Measurements from ENCODE around the gene UPF3A. TPM values are rescaled to one million over a fixed set of nuclear protein-coding genes. Genes with fewer than 3 reads are reported as not detected.

The UPF3A gene
- total and polyA plus RNA-seq, 2 experiments from 2014 or later, result 25.3 to 50.8 TPM

GRCh38 chr13:114299604-114300305, 18.4 kb downstream of the UPF3A start:
- no peaks in the 10 kb centered on the region for H3K9me3 ChIP-seq (ENCODE audit: low read depth)
- no peaks in the 10 kb centered on the region for H3K9me2 ChIP-seq (ENCODE audit: insufficient read depth)
- no peak overlapping the region for H3K4me3 ChIP-seq
- peaks cover 9% of the 10 kb centered on the region for H3K4me1 ChIP-seq (ENCODE audit: insufficient read depth)
- peaks cover 26% of the 10 kb centered on the region for H3K36me3 ChIP-seq (ENCODE audit: low read depth)
- in situ Hi-C loops (cut with MboI), result no loop called here
- peaks cover 43% of the 10 kb centered on the region for H3K79me2 ChIP-seq (ENCODE audit: insufficient read depth)
- no peak overlapping the region for H2AFZ ChIP-seq
- no peak overlapping the region for H3K27ac ChIP-seq
- no peak for DNase-seq
- no peak overlapping the region for H3K4me2 ChIP-seq (ENCODE audit: unreplicated experiment)
- H3K9ac ChIP-seq, result no peak overlapping the region
- WGBS, 2 experiments (ENCODE audit: low coverage in 1 of 2, low lambda C conversion rate in 2 of 2, missing lambda C conversion rate in 2 of 2), result 96 to 98% methylated on average over 12 of the region's 12 CpGs
- H3F3A ChIP-seq (ENCODE audit: insufficient read depth), result peaks cover 19% of the 10 kb centered on the region
- TF ChIP-seq EZH2phosphoT487 (IDR thresholded peaks at IDR 0.05; ENCODE audit: insufficient read depth, low read depth) (no peak), EZH2 (IDR thresholded peaks at IDR 0.05; ENCODE audit: insufficient read depth, poor library complexity, severe bottlenecking) (no peak)
- H3K27me3 ChIP-seq (replicated peaks; ENCODE audit: insufficient read depth), result no peaks in the 10 kb centered on the region
- no peaks in the 10 kb centered on the region for H4K20me1 ChIP-seq (ENCODE audit: insufficient read depth)

GRCh38 chr13:114303700-114304327, 22.4 kb downstream of the UPF3A start:
- H3K9ac ChIP-seq, result no peak overlapping the region
- DNase-seq, result no peak
- no peaks in the 10 kb centered on the region for H3F3A ChIP-seq (ENCODE audit: insufficient read depth)
- no peak overlapping the region for H3K4me3 ChIP-seq
- in situ Hi-C loops (cut with MboI), result no loop called here
- no peaks in the 10 kb centered on the region for H4K20me1 ChIP-seq (ENCODE audit: insufficient read depth)
- H3K27me3 ChIP-seq (replicated peaks; ENCODE audit: insufficient read depth), result no peaks in the 10 kb centered on the region
- no peak overlapping the region for H3K4me2 ChIP-seq (ENCODE audit: unreplicated experiment)
- H3K36me3 ChIP-seq (ENCODE audit: low read depth), result peaks cover 30% of the 10 kb centered on the region
- 82 to 89% methylated on average over 10 to 11 of the region's 11 CpGs for WGBS, 2 experiments (ENCODE audit: low coverage in 1 of 2, low lambda C conversion rate in 2 of 2, missing lambda C conversion rate in 2 of 2)
- no peaks in the 10 kb centered on the region for H3K9me2 ChIP-seq (ENCODE audit: insufficient read depth)
- no peak overlapping the region for H2AFZ ChIP-seq
- TF ChIP-seq EZH2 (IDR thresholded peaks at IDR 0.05; ENCODE audit: insufficient read depth, poor library complexity, severe bottlenecking), result no peak
- no peak for TF ChIP-seq EZH2phosphoT487 (IDR thresholded peaks at IDR 0.05; ENCODE audit: insufficient read depth, low read depth)
- no peaks in the 10 kb centered on the region for H3K9me3 ChIP-seq (ENCODE audit: low read depth)
- H3K79me2 ChIP-seq (ENCODE audit: insufficient read depth), result peaks cover 12% of the 10 kb centered on the region
- no peak overlapping the region for H3K27ac ChIP-seq
- no peaks in the 10 kb centered on the region for H3K4me1 ChIP-seq (ENCODE audit: insufficient read depth)

GRCh38 chr13:114304346-114305034, 23.1 kb downstream of the UPF3A start:
- Histone ChIP-seq H3K79me2 (ENCODE audit: insufficient read depth) (peaks cover 7% of the 10 kb centered on the region; the same call in 1 of the 2 replicates), H4K20me1 (ENCODE audit: insufficient read depth) (no peaks in the 10 kb centered on the region), H3K9ac (no peak overlapping the region), H3K9me3 (ENCODE audit: low read depth) (no peaks in the 10 kb centered on the region), H3K27ac (no peak overlapping the region), H3F3A (ENCODE audit: insufficient read depth) (no peaks in the 10 kb centered on the region), H3K9me2 (ENCODE audit: insufficient read depth) (no peaks in the 10 kb centered on the region), H2AFZ (no peak overlapping the region), H3K4me3 (no peak overlapping the region), H3K27me3 (replicated peaks; ENCODE audit: insufficient read depth) (no peaks in the 10 kb centered on the region), H3K4me1 (ENCODE audit: insufficient read depth) (no peaks in the 10 kb centered on the region), H3K36me3 (ENCODE audit: low read depth) (peaks cover 29% of the 10 kb centered on the region), H3K4me2 (ENCODE audit: unreplicated experiment) (no peak overlapping the region)
- in situ Hi-C loops (cut with MboI), result no loop called here
- DNase-seq, result no peak
- 92 to 94% methylated on average over 12 to 13 of the region's 13 CpGs for WGBS, 2 experiments (ENCODE audit: low coverage in 1 of 2, low lambda C conversion rate in 2 of 2, missing lambda C conversion rate in 2 of 2)
- TF ChIP-seq EZH2 (IDR thresholded peaks at IDR 0.05; ENCODE audit: insufficient read depth, poor library complexity, severe bottlenecking) (no peak), EZH2phosphoT487 (IDR thresholded peaks at IDR 0.05; ENCODE audit: insufficient read depth, low read depth) (no peak)

GRCh38 chr13:114309086-114309485, 27.7 kb downstream of the UPF3A start:
- no peaks in the 10 kb centered on the region for H4K20me1 ChIP-seq (ENCODE audit: insufficient read depth)
- H2AFZ ChIP-seq, result no peak overlapping the region
- in situ Hi-C loops (cut with MboI), result no loop called here
- no peaks in the 10 kb centered on the region for H3K79me2 ChIP-seq (ENCODE audit: insufficient read depth)
- H3K27me3 ChIP-seq (replicated peaks; ENCODE audit: insufficient read depth), result no peaks in the 10 kb centered on the region
- no peaks in the 10 kb centered on the region for H3K9me2 ChIP-seq (ENCODE audit: insufficient read depth)
- no peak overlapping the region for H3K4me3 ChIP-seq
- H3K36me3 ChIP-seq (ENCODE audit: low read depth), result peaks cover 17% of the 10 kb centered on the region
- peaks cover 17% of the 10 kb centered on the region for H3K4me1 ChIP-seq (ENCODE audit: insufficient read depth)
- H3F3A ChIP-seq (ENCODE audit: insufficient read depth), result peaks cover 25% of the 10 kb centered on the region
- no peak overlapping the region for H3K27ac ChIP-seq
- H3K9ac ChIP-seq, result no peak overlapping the region
- WGBS, 2 experiments (ENCODE audit: low coverage in 1 of 2, low lambda C conversion rate in 2 of 2, missing lambda C conversion rate in 2 of 2), result 86 to 88% methylated on average over 2 of the region's 2 CpGs
- TF ChIP-seq EZH2phosphoT487 (IDR thresholded peaks at IDR 0.05; ENCODE audit: insufficient read depth, low read depth), result no peak
- TF ChIP-seq EZH2 (IDR thresholded peaks at IDR 0.05; ENCODE audit: insufficient read depth, poor library complexity, severe bottlenecking), result no peak
- no peak overlapping the region for H3K4me2 ChIP-seq (ENCODE audit: unreplicated experiment)
- no peak for DNase-seq
- no peaks in the 10 kb centered on the region for H3K9me3 ChIP-seq (ENCODE audit: low read depth)
